Islet precursor cell (in vitro differentiated cells): Measurements from ENCODE around the gene PTPN3.

ENCODE experiments used
- DNase-seq: peaks from one replicate; pipeline ENCODE4 v3.0.0-alpha.2; 2018

The PTPN3 gene

DNA sequence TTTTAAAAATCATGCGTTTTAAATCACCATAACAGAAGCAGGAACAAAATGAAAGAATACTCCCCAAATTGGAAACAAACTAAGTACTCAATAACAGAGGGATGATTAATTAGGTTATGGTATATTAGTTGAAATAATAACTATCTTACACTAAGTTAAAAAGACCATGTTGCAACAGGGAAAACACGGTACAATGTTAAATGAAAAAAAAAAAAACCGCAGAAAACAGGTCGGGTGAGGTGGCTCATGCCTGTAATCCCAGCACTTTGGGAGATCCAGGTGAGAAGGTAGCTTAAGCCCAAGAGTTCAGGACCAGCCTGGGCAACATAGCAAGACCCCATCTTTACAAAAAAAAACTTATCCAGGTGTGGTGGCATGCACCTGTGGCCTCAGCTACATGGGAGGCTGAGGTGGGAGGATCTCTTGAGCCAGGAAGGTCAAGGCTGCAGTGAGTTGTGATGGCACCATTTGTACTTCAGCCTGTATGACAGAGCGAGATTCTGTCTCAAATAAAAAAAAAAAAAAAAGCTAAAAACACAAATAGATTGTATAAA is 2.4 kb upstream of the PTPN3 start:
- no peak for DNase-seq

DNA sequence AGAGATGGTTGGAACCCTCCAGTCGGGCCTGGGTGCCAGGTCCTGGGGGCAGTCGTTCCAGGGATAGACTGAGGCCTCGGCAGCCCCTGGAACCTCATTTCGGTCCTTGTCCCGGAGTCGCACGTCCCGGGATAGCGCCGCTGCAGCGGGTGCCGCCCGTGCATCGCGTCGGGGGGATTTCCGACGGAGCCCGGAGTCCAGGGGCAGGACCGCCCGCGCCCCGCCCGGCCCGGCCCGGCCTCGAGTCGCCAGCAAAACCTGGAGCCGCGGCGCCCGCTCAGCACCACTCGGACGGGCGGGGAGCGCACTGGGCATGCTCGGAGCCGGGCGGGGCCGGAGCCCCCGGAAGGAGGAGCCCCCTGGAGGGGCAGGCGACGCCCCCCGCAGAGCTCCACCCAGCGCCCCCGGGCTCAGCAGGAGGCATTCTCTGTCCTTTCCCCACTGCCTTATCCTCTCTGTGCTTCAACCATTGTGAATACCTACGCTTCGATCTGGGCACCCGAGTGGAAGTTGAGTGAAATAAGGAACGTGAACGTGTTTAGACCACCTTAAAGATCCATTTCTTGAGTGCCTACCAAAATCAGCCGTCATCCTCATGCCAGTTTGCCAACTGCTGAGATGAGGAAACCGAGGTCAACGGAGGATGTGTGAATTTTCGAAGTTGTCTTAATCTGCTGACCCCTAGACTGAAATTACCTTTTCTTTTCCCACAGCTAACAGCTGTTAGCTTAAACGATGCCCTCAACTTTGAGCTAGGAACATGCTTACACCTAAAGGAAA is 1.7 kb upstream of the PTPN3 start:
- peak; percentile 86 for DNase-seq

DNA sequence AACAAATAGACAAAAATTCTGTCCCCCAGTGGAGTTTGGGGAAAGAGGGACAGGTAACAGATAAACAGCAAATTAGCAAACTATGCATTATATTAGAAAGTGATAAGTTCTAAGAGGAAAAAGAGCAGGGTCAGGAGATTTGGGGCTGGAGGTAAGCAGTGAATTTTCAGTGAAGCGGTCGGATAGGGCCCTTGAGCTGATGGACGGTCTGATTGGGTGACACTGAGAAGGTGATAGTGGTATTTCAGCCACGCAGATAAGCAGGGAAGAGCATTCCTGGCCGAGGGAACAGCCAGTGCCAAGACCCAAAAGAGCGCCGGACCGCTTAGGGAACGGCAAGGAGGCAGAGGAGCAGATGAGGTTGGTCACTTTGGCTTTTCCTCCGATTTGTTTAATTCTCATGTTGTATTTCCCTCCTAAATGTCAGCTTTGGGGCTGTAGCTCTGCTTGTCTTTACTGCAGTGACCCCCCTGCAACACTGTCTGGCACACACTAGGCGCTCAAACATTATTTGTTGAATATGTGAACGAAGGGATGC is 1.1 kb upstream of the PTPN3 start:
- no peak for DNase-seq

DNA sequence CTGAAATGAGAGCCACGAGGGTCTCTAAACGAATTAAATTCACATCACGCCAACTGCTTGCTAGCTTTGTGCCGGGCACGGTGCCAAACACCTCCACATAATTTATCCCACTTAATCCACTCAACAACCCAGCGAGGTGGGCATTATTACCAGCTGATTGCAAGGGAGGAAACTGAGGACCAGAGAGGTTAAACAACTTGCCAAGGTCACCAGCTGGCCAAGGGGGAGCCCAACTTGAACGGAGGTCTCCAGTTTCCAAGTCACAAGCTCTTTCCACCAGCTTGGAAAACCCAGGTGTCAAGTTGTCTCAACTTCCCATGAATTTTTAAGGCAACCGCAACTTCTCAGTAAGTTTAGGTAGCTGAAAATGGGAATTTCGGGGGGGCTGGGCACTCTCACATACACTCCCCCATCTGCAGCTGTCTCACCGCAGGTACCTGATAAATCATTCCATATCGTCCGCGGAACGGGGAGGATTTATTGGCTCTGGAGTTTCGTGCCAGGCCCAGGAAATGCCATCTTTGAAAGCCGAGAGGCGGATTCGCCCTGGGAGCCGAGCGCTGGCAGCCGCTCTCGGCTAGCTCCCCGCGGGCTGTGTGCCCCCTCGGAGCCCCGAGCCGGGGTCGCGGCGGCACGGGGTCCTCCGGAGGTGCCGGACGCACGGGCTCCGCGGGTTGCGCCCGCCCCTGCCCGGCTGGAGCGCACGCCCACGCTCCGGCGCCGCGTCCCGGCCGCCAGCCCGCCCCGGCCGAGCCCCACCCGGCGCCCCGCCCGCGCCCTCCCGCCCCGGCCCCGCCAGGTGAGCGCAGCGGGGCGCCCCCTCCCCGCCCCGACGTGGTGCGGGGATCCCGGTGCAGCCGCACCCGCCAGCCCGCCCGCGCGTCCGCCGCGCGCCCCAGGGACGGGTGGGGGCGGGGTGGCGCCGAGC is 617 bp downstream of the PTPN3 start:
- no peak for DNase-seq

DNA sequence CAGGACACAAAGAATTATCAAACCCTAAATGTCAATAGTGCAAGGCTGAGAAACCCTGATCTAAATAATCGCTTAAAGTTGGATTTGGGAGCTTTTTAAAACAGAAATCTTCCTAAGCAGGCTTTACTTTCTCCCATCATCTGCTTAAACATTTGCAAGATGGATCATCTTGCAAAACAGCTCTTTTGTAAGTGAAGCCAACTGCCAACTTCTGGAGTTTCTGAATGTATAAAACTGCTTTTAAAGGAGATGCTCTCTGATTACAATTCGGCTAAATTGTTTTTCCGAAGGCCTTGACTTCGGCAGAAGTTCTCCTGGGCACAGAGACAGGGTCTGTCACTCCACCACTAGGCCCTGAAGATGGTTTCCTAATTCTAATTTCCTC is 1.3 kb downstream of the PTPN3 start:
- no peak for DNase-seq

DNA sequence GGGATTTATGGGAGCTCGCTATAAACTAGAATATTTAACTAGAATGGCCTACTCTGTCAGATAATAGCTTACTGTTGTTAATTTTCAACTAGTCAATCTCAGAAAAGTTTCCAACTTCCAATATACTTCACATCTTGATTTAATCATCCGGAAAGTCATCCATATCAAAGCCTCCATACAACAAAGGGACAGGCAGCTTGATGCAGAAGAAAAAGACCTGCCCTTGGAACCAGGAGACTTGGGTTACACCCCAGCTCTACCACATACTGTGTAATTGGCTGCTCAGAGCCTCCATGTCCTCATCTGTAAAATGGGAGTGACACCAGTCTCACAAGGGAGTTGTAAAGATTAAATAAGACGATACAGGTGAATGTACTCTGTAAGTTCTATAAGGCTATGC is 1.9 kb downstream of the PTPN3 start:
- DNase-seq, result no peak

DNA sequence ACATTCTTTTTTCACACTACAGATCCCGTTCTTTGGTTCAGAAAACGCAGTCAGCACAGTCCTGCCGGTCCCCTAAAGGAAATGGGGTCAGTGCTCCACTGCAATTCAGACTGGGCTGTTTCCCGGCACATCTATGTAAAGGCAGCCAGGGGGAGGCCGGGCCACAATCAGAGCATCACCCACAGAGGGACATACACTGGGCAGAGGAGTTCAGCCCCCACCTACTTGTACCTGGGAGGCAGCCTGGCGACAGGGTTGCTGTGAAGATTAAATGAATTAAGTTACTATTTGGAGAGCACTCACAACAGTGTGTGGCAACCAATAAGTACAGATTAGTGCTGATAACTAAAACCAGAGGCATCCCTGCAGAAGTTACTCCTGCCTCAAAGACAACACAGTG is 4.5 kb downstream of the PTPN3 start:
- DNase-seq, result no peak

DNA sequence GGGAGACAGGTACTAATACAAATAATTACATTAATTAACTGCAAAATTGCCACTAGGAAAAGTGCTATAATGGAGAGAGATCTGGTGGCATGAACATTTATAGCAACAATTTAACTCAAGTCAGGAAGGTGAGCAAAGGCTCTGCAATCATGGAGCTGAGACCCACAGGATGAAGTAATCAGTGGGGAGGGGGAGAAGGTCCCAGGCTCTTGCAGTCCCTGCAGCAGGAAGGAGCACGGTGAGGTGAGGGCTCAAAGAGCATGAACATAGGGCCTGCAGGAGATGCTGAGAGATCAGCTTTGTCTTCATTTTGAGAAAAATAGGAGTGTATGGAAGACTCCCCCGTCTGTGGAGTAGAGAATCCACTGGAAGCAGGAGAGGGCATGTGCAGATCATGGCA is 6.5 kb downstream of the PTPN3 start:
- no peak for DNase-seq

DNA sequence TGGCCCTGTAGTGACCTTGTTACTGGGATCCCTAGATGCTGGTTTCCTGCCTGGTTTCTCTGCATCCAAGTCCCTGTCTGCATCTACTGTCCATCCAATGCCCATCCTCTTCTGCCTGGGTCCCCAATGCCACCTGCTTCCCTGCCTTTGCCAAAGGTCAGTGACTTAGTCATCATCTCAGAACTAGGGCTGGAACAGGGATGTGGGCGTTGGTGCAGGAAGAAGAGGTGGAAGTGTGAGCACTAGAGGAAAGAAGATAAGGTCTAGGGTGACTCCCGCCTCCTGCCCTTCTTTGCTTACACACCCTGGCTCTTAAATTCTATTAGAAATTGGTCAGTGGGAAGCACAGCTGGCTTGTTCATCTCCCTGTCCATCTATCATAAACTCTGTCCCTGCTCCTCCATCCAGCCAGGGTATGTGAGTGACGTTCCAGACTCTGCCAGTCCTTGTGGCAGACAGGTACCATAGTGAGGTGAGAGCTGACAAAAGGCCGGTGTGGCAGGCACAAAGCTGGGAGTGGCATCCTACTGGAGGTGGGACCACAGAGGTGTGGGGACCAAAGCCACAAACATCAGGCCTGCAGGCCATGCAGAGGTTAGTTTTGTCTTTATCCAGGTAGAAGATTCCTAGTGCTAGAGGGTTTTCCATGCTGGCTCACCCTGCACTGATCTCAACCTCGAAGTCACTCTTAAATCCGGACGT is 9.2 kb downstream of the PTPN3 start:
- DNase-seq, result no peak

DNA sequence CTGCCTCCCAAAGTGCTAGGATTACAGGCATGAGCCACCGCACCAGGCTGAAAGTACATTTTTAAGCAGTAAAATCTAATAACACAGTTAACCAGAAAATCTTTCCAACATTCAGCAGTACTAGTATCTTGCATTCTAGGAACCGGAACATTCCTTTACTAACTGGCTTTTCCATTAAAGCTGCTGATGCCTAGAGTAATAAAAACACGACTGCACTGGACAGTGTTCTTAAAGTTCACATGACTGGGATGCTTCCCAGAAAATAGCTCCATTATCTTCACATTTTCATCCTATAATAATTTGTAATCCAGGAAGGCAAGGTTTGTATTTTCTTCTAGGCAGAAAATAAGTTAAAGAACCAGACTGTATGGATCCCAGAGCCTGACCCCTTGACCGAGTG is 9.8 kb downstream of the PTPN3 start:
- DNase-seq, result no peak

DNA sequence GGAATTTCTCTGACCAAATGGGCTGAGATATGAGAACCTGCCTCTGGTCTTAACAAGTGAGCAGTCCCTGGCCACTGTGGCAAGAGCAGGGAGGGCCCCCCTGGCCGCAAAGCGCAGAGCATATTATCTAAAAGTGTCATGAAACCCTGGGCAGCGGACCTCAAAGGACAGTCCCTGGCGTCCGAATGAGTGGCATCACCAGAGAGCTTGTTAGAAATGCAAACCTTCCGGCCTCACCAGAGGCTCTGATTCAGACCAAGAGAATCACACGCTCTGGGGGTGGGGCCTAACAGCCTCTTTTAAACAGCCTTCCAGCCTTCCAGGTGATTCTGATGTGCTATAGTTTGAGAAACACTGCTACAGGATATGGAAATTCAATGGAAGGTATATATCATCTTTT is 10.9 kb downstream of the PTPN3 start:
- peak; percentile 68 for DNase-seq

DNA sequence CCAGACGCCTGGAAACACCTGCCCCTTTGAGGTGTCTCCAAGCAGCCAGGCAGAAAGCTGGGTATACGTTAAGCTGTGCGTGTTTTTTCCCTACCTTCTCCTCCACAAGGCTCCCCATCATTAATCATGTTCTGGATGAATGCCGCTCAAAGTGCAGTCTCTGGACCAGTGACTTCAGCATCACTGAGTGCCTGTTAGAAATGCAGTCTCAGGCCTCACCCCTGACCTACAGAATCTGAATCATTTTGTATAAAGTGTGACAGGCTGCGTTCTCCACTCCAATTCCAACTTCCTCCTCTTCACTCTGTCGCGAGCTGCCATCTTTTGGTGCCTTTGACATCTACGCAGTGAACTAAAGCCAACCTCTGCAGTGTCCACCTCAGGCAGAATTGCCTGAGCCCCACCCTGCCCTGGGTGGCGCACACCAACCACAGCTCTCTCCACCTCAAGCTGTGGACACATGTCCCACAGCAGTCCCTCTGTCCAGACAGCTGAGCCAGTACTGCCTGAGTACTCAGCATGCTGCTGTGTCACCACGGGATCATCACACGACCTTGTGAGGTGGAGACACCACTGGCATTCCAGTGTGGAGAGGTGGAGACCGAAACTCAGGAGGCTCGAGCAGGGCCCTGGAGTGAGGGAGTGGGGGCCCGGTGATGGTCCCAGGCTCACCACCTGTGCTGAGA is 14.2 kb downstream of the PTPN3 start:
- DNase-seq, result no peak

DNA sequence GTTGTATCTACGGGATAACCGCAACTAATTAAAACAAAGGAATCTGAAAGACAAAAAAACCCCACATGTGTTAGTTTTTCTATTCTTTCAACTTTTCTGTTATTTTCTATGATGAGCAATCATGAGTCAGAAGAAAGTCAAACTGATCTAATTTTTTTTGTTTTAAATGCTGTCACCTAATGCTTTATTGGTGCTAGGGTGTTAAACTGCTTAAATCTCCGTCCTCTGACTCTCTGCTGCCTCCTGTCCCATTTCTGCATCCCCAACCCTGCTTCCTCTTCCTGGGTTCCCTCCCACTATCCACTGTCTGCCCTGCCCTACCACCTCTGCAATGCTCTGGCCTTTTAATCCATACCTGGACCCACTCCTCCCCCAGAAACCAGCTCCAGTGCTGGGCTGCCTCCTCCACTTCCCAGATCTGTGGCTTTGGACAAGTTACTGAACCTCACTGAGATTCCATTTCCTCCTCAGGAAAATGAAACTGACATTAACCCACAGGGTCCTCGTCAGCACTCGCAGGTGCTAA is 15.7 kb downstream of the PTPN3 start:
- DNase-seq, result no peak

DNA sequence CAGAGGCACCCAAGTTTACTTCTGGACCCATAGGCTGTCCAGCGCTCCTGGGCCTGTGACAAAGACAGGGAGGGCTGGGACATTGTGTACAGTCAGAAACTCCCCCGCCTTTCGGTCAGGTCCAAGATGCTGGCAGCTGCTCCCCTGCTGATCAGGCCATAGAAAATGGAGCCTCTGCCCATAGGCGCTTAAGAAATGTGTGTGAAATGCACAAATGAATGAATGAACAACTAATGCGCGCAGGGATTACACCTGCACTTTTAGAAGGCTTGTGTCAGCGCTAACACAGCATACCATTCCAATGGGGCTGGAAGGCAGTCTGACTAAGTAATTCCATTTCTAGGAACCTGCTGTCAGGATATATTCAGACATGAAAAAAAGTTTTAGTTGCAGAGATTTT is 16.3 kb downstream of the PTPN3 start:
- no peak for DNase-seq

DNA sequence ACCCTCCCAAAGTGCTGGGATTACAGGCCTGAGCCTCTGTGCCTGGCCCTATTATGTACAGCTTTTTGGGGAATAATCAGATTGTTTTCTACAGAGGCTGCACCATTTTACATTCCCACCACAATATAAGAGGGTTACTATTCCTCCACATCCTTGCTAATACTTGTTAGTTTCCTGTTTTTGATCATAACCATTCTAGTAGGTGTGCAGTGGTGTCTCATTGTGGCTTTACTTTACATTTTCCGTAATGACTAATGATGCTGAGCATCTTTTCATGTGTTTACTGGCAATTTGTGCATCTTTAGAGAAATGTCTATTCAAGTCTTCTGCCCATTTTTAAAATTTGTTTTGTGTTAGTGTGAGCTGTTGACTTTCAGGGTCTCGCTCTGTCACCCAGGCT is 18.3 kb downstream of the PTPN3 start:
- DNase-seq, result no peak

DNA sequence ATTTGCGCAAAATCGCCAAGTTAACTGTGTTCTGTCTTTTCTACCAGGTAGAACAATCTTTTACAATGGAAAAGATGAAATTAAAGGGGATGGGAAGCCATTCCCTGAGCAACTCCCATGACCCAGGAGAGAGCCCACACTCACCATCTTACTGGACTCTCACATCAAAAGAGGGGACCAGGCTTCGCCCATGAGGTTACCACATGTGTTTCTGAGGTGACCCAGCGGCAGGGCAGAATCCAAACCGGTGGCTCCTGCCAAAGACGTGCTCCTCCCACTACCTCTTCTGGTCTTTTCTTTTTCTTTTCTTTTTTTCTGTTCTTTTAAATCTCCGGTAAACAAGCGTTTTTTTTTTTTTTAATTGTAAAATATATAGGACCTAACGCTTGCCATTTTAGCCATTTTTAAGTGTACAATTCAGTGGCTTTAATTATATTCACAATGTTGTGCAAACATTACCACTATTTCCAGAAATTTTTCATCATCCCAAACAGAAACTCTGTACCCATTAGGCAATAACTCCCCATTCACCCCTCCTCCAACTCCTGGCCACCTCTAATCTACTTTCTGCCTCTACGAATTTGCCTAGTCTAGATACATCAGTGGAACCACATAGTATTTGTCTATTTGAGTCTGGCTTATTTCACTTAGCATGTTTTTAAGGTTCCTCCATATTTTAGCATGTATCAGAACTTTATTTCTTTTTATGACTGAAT is 19.3 kb downstream of the PTPN3 start:
- DNase-seq, result no peak

DNA sequence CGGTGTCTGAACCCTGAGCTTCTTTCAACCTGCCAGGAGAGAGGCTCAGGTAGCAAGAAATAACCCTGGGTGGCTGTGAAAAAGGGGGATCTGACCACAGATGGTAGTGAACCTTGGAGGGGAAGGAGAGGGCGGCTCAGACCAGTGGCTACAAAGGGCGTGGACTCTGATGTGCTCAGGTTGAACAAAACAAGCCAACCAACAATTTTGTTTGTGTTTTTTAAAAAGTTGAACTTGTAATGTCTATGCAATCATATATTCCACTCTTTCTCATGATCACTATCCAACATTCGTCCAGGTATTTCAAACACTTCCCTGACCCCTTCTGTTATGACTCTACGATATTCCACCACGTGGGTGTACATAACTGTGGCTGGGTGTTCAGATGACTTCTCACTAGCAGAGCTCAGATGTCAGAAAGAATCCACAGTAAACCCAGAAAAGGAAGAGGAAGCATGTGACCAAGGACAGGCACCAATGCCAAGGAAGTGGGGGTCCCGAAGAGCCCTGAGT is 20.0 kb downstream of the PTPN3 start:
- DNase-seq, result no peak

DNA sequence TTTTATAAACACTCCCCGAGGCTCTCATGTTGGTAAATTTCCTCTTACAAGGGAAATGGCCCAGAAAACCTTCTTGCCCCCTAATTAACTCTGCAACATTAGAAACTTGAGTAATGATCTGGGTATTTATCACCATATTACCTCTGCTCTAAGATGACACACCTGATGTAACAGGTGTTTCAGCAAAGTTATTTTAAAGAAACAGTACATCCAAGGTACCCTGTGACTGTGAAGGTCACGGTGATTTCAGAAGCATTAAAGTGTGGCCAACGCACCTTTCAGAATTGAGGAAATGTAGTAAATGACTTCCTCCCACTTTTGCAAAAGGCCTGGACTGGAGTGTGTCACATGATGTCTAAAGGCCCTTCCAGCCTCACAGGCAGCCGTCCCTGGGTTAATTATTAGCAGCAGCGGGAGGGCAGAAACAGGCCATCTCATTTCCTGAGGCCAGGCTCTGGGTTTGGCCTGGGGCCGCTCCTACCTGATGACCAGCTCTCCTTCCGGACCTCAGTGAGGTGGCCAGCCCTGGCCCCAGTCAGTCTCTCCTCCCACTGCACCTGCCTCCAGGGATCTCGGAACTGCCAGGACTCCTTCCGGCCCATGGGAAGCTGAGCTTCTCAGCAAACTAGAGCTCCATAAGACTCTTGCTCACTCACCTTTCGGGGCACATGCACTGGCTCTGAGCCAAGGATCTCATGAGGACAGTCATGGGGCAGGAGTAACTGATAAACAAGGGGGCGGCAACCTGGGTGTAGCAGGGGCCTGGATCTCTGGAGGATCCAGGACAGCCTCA is 20.7 kb downstream of the PTPN3 start:
- DNase-seq, result peak; percentile 93

DNA sequence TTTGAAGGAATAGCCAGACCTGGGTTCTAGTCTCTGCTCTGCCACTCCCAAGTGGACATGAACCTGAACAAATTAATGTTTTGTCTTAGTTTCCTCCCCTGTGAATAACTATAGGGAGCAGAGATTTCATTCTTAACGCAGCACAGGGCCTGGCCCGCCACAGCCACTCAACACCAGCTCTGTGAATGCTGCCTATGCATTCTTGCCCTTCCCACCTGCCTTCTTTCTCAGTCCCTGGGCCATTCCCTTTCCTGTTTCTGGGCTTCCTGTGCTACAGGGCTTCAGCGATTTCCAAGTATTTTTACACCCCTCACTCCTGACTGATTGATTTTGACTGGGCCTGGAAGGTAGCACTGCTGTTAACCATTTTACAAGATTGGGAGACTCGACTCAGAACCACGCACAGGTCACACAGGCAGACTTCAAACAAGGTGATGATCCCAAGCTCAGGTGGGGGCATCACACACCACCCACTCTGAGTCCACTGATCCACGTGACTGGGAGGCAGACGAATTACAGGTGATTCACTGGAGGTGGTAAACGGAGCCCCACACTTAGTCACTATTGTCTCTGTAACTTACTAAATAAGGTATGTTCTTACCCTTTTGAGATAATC is 21.4 kb downstream of the PTPN3 start:
- DNase-seq, result no peak

DNA sequence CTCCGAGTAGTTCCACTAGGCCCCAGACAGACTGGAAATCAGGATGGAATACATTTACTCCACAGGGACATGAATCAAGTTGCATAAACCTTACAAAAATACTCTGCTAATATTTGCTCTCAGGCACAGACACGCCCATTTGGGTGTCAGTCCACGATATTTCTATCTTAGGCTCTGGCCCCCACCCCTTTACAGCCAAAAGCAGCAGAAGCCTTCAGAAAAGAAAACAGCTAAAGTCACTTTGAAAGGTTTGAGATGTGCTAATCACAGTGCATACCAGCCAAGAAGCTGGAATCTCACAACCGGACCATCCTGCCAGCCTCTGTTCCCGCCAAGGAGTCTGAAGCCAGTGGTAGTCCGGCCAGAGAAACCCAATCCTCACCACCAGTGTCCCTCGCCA is 22.6 kb downstream of the PTPN3 start:
- no peak for DNase-seq
